PC-3 (cell line): ENCODE results near the gene CDH13. TPM values are rescaled to one million over a fixed set of nuclear protein-coding genes. Genes with fewer than 3 reads are reported as not detected.
A peak's percentile ranks its signal among the peaks of the same experiment; 100 is the strongest.

Source experiments
- ATAC-seq: fragments of 200-7000 bp; cut with Tn5 transposase; 2 replicates; pipeline ENCODE4 v1.9.1; 2020; ENCODE audit warnings: mild to moderate bottlenecking, moderate library complexity
- BruUV-seq: library from RNA; stranded (reverse); fragments of 400-500 nt; replicated peaks from 2 replicates; lab custom pipeline; 2021; lab: Mats Ljungman, UMichigan
- CTCF ChIA-PET: fragments of 300-600 bp; sonication (Branson Sonifier 250); formaldehyde crosslinking; loops from one replicate; lab custom pipeline; 2022; ENCODE audit warnings: antibody characterized with exemption; lab: Charles Lee
- POLR2A ChIA-PET: fragments of 300-600 bp; sonication (Branson Sonifier 250); formaldehyde crosslinking; loops from one replicate; lab custom pipeline; 2022; ENCODE audit warnings: antibody characterized with exemption; ENCODE audit not compliant: unreplicated experiment; lab: Charles Lee
- DNase-seq: peaks from one replicate; pipeline ENCODE4 v3.0.0-alpha.2; 2015
- H2AFZ ChIP-seq: fragments of 300-600 bp; sonication (generic); 2 replicates; pipeline ENCODE4 v1.6.0; 2016; ENCODE audit warnings: antibody characterized with exemption, low read length
- H3F3A ChIP-seq: fragments of 300-600 bp; sonication (generic); one replicate; pipeline ENCODE4 v1.6.0; 2017; ENCODE audit warnings: antibody characterized with exemption, low read length, control low read depth, mild to moderate bottlenecking; ENCODE audit not compliant: unreplicated experiment
- H3K27ac ChIP-seq: fragments of 300-600 bp; sonication (generic); 2 replicates; pipeline ENCODE4 v1.5.1; 2016; ENCODE audit warnings: mild to moderate bottlenecking, low read length
- H3K27me3 ChIP-seq: fragments of 300-600 bp; sonication (generic); 2 replicates; pipeline ENCODE4 v1.6.1; 2016; ENCODE audit warnings: low read length, mixed read lengths
- H3K36me3 ChIP-seq: fragments of 300-600 bp; sonication (generic); 2 replicates; pipeline ENCODE4 v1.6.1; 2016; ENCODE audit warnings: low read depth, mixed run types, low read length, mixed read lengths
- H3K4me1 ChIP-seq: fragments of 300-600 bp; sonication (generic); 2 replicates; pipeline ENCODE4 v1.5.1; 2016; ENCODE audit warnings: low read length; ENCODE audit not compliant: insufficient read depth
- H3K4me2 ChIP-seq: fragments of 300-600 bp; sonication (generic); 2 replicates; pipeline ENCODE4 v1.6.0; 2016; ENCODE audit warnings: low read length
- H3K4me3 ChIP-seq: fragments of 300-600 bp; sonication (generic); 2 replicates; pipeline ENCODE4 v1.5.1; 2016; ENCODE audit warnings: mild to moderate bottlenecking, low read length, mixed read lengths
- H3K79me2 ChIP-seq: fragments of 300-600 bp; sonication (generic); 2 replicates; pipeline ENCODE4 v1.6.1; 2017; ENCODE audit warnings: low read length, mixed read lengths
- H3K9ac ChIP-seq: fragments of 300-600 bp; sonication (generic); 2 replicates; pipeline ENCODE4 v1.6.0; 2016; ENCODE audit warnings: mild to moderate bottlenecking, low read length
- H3K9me2 ChIP-seq: fragments of 300-600 bp; sonication (generic); replicated peaks from 2 replicates; pipeline ENCODE4 v1.6.1; 2016; ENCODE audit warnings: mixed run types, low read length, mixed read lengths
- H3K9me3 ChIP-seq: fragments of 300-600 bp; sonication (generic); 2 replicates; pipeline ENCODE4 v1.6.1; 2016; ENCODE audit warnings: low read length, mixed read lengths
- H4K20me1 ChIP-seq: fragments of 300-600 bp; sonication (generic); 2 replicates; pipeline ENCODE4 v1.6.1; 2016; ENCODE audit warnings: low read length, mixed read lengths
- CTCF ChIP-seq: fragments of 300-600 bp; sonication (generic); conservative IDR thresholded peaks from 2 replicates; pipeline ENCODE4 v1.5.1; 2017; ENCODE audit warnings: antibody characterized with exemption, low read depth, mild to moderate bottlenecking, low read length
- EZH2 ChIP-seq: fragments of 300-600 bp; sonication (generic); IDR thresholded peaks from one replicate; pipeline ENCODE4 v1.6.1; 2017; ENCODE audit warnings: antibody characterized with exemption, mild to moderate bottlenecking, low read length; ENCODE audit not compliant: unreplicated experiment
- EZH2phosphoT487 ChIP-seq: fragments of 300-600 bp; sonication (generic); IDR thresholded peaks from 2 replicates; pipeline ENCODE4 v1.6.1; 2018; ENCODE audit warnings: mild to moderate bottlenecking, antibody characterized with exemption, low read length, borderline replicate concordance
- intact Hi-C: fragments of 100-400 bp; cut with micrococcal nuclease; formaldehyde crosslinking; loops from 2 replicates; pipeline ENCODE4 v1.9.0; 2023
- total RNA-seq: library from RNA; depleted of rRNA; stranded (reverse); fragments of >200 nt; gene quantifications from 2 replicates; pipeline ENCODE4 v1.2.3, GENCODE V29; 2014

Gene CDH13
- total RNA-seq, 1 experiment from 2014 or later = 0.36 TPM

GRCh38 chr16:82652826-82653225 is 26.1 kb downstream of the CDH13 start:
- BruUV-seq = no TSS peak
- no peaks in the 10 kb centered on the region for H3K9me2 ChIP-seq
- H3K79me2 ChIP-seq = no peaks in the 10 kb centered on the region
- intact Hi-C loops = no loop called here
- CTCF ChIA-PET = no interaction called here
- H3K27me3 ChIP-seq = no peaks in the 10 kb centered on the region
- ATAC-seq (no peak), DNase-seq (no peak)
- no peaks in the 10 kb centered on the region for H3F3A ChIP-seq
- H3K4me1 ChIP-seq = peaks cover 20% of the 10 kb centered on the region
- no peak overlapping the region for H3K4me2 ChIP-seq
- H4K20me1 ChIP-seq = no peaks in the 10 kb centered on the region
- no peak overlapping the region for H3K9ac ChIP-seq
- H3K9me3 ChIP-seq = no peaks in the 10 kb centered on the region
- no peaks in the 10 kb centered on the region for H3K36me3 ChIP-seq
- no peak overlapping the region for H3K4me3 ChIP-seq
- no peak overlapping the region for H2AFZ ChIP-seq
- POLR2A ChIA-PET = no interaction called here
- TF ChIP-seq EZH2phosphoT487 = no peak
- no peak for TF ChIP-seq CTCF
- TF ChIP-seq EZH2 = no peak
- H3K27ac ChIP-seq = peak overlapping the region; percentile 61; the same call in 1 of the 2 replicates

GRCh38 chr16:82653550-82654511 is 27.1 kb downstream of the CDH13 start:
- H3K36me3 ChIP-seq = no peaks in the 10 kb centered on the region
- no peak for TF ChIP-seq CTCF
- TF ChIP-seq EZH2phosphoT487 = no peak
- no peak for TF ChIP-seq EZH2
- peak overlapping the region; percentile 55 for H3K4me2 ChIP-seq
- H3K9me3 ChIP-seq = no peaks in the 10 kb centered on the region
- no TSS peak for BruUV-seq
- intact Hi-C loops = no loop called here
- no peaks in the 10 kb centered on the region for H3K79me2 ChIP-seq
- peak overlapping the region; percentile 29; the same call in 1 of the 2 replicates for H2AFZ ChIP-seq
- no peaks in the 10 kb centered on the region for H3K27me3 ChIP-seq
- no peak overlapping the region for H3K9ac ChIP-seq
- POLR2A ChIA-PET = no interaction called here
- no peak overlapping the region; the same call in 1 of the 2 replicates for H3K4me3 ChIP-seq
- no peaks in the 10 kb centered on the region for H4K20me1 ChIP-seq
- ATAC-seq (peak; percentile 97), DNase-seq (peak; percentile 81)
- CTCF ChIA-PET = no interaction called here
- peak overlapping the region; percentile 61 for H3K27ac ChIP-seq
- H3F3A ChIP-seq = no peaks in the 10 kb centered on the region
- H3K9me2 ChIP-seq = no peaks in the 10 kb centered on the region
- H3K4me1 ChIP-seq = peaks cover 20% of the 10 kb centered on the region
